DOHH2 (cell line): ENCODE data around the gene MYLK3.

Experiments used
- EZH2phosphoT487 ChIP-seq: fragments of 200-600 bp; sonication (generic); IDR thresholded peaks from 2 replicates; pipeline ENCODE4 v1.6.1; 2017; ENCODE audit warnings: borderline replicate concordance, mild to moderate bottlenecking, antibody characterized with exemption, low read length, moderate library complexity, mixed read lengths
- TF ChIP-seq, protein P1 (sequence below): fragments of 200-600 bp; sonication (generic); IDR thresholded peaks from one replicate; pipeline ENCODE4 v1.5.1; 2014; ENCODE audit warnings: antibody characterized with exemption, mild to moderate bottlenecking, low read depth, low read length; ENCODE audit not compliant: poor library complexity, severe bottlenecking

GRCh38 chr16:46757339-46758050 lies 9.4 kb upstream of the MYLK3 start:
- TF ChIP-seq, protein P1, sequence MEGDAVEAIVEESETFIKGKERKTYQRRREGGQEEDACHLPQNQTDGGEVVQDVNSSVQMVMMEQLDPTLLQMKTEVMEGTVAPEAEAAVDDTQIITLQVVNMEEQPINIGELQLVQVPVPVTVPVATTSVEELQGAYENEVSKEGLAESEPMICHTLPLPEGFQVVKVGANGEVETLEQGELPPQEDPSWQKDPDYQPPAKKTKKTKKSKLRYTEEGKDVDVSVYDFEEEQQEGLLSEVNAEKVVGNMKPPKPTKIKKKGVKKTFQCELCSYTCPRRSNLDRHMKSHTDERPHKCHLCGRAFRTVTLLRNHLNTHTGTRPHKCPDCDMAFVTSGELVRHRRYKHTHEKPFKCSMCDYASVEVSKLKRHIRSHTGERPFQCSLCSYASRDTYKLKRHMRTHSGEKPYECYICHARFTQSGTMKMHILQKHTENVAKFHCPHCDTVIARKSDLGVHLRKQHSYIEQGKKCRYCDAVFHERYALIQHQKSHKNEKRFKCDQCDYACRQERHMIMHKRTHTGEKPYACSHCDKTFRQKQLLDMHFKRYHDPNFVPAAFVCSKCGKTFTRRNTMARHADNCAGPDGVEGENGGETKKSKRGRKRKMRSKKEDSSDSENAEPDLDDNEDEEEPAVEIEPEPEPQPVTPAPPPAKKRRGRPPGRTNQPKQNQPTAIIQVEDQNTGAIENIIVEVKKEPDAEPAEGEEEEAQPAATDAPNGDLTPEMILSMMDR = no peak
- TF ChIP-seq EZH2phosphoT487 = no peak
